Osteocyte (in vitro differentiated cells): ENCODE measurements around the gene ARHGAP20. TPM values are rescaled to one million over a fixed set of nuclear protein-coding genes. Genes with fewer than 3 reads are reported as not detected.

Experiments used
- DNase-seq: peaks from one replicate; pipeline ENCODE4 v3.0.0; 2021; ENCODE audit warnings: mixed read lengths; ENCODE audit not compliant: unreplicated experiment; ENCODE audit errors: extremely low spot score
- H3K27ac Mint-ChIP-seq: one replicate; pipeline ENCODE4 v1.8.0; 2021; ENCODE audit warnings: mild to moderate bottlenecking, mixed read lengths; ENCODE audit not compliant: unreplicated experiment
- H3K27me3 Mint-ChIP-seq: one replicate; pipeline ENCODE4 v1.8.0; 2021; ENCODE audit warnings: mixed read lengths; ENCODE audit not compliant: unreplicated experiment
- H3K36me3 Mint-ChIP-seq: one replicate; pipeline ENCODE4 v1.8.0; 2021; ENCODE audit warnings: mixed read lengths; ENCODE audit not compliant: unreplicated experiment
- H3K4me1 Mint-ChIP-seq: one replicate; pipeline ENCODE4 v1.8.0; 2021; ENCODE audit warnings: mixed read lengths; ENCODE audit not compliant: unreplicated experiment
- H3K4me3 Mint-ChIP-seq: one replicate; pipeline ENCODE4 v1.8.0; 2021; ENCODE audit warnings: mild to moderate bottlenecking, moderate library complexity, mixed read lengths; ENCODE audit not compliant: unreplicated experiment
- H3K9me3 Mint-ChIP-seq: one replicate; pipeline ENCODE4 v1.8.0; 2021; ENCODE audit warnings: mixed read lengths; ENCODE audit not compliant: unreplicated experiment
- CTCF ChIP-seq: fragments of 200-600 bp; sonication (generic); IDR thresholded peaks from 2 replicates; pipeline ENCODE4 v1.5.0; 2021; ENCODE audit warnings: antibody characterized with exemption, mild to moderate bottlenecking, moderate library complexity
- total RNA-seq: library from RNA; stranded (reverse); gene quantifications from 2 replicates; pipeline ENCODE4 v1.2.1, GENCODE V29; 2021

The ARHGAP20 gene
- total RNA-seq, 1 donor from 2014 or later: 1.0 TPM

- H3K4me1 Mint-ChIP-seq: no peaks in the 10 kb centered on the region
- TF ChIP-seq CTCF: no peak
- H3K4me3 Mint-ChIP-seq: no peak overlapping the region
These were observed 146.6 kb downstream of the ARHGAP20 start for GRCh38 chr11:110565357-110566336.

GRCh38 chr11:110564676-110565356 is 147.4 kb downstream of the ARHGAP20 start:
- no peak overlapping the region for H3K27ac Mint-ChIP-seq
- TF ChIP-seq CTCF: no peak
- no peaks in the 10 kb centered on the region for H3K36me3 Mint-ChIP-seq
- no peaks in the 10 kb centered on the region for H3K4me1 Mint-ChIP-seq
- H3K9me3 Mint-ChIP-seq: no peaks in the 10 kb centered on the region
- H3K4me3 Mint-ChIP-seq: no peak overlapping the region
- no peak for DNase-seq
- H3K27me3 Mint-ChIP-seq: peaks cover 38% of the 10 kb centered on the region

More at GRCh38 chr11:110565357-110566336, 146.6 kb downstream of the ARHGAP20 start:
- peaks cover 38% of the 10 kb centered on the region for H3K27me3 Mint-ChIP-seq
- no peaks in the 10 kb centered on the region for H3K9me3 Mint-ChIP-seq
- no peak for DNase-seq
- no peak overlapping the region for H3K27ac Mint-ChIP-seq
- H3K36me3 Mint-ChIP-seq: no peaks in the 10 kb centered on the region

- no peak for DNase-seq
- Mint-ChIP-seq H3K4me3 (no peak overlapping the region), H3K9me3 (peaks cover 10% of the 10 kb centered on the region), H3K27me3 (peaks cover 26% of the 10 kb centered on the region), H3K36me3 (peaks cover 2% of the 10 kb centered on the region), H3K4me1 (no peaks in the 10 kb centered on the region), H3K27ac (no peak overlapping the region)
- no peak for TF ChIP-seq CTCF
These were observed 167.5 kb downstream of the ARHGAP20 start for GRCh38 chr11:110544779-110545178.

- no peak for DNase-seq
- Mint-ChIP-seq H3K36me3 (no peaks in the 10 kb centered on the region), H3K9me3 (no peaks in the 10 kb centered on the region), H3K4me3 (no peak overlapping the region), H3K27me3 (peaks cover 15% of the 10 kb centered on the region), H3K4me1 (no peaks in the 10 kb centered on the region), H3K27ac (no peak overlapping the region)
- TF ChIP-seq CTCF: no peak
These were observed 174.1 kb downstream of the ARHGAP20 start for GRCh38 chr11:110538154-110538553.
